ENCODE data around the gene COL6A1. TPM values are rescaled to one million over a fixed set of nuclear protein-coding genes. Genes with fewer than 3 reads are reported as not detected.

Gene COL6A1
- total RNA-seq, 1 donor from 2014 or later = 12.9 TPM

- no peaks in the 10 kb centered on the region for H3K36me3 ChIP-seq (ENCODE audit: control insufficient read depth, insufficient read depth, low read length)
- DNase-seq (ENCODE audit: low read depth) (no peak), FAIRE-seq (no peak)
- H3K27me3 ChIP-seq (ENCODE audit: control insufficient read depth, insufficient read depth, low read length) = no peaks in the 10 kb centered on the region
- TF ChIP-seq, protein P1, sequence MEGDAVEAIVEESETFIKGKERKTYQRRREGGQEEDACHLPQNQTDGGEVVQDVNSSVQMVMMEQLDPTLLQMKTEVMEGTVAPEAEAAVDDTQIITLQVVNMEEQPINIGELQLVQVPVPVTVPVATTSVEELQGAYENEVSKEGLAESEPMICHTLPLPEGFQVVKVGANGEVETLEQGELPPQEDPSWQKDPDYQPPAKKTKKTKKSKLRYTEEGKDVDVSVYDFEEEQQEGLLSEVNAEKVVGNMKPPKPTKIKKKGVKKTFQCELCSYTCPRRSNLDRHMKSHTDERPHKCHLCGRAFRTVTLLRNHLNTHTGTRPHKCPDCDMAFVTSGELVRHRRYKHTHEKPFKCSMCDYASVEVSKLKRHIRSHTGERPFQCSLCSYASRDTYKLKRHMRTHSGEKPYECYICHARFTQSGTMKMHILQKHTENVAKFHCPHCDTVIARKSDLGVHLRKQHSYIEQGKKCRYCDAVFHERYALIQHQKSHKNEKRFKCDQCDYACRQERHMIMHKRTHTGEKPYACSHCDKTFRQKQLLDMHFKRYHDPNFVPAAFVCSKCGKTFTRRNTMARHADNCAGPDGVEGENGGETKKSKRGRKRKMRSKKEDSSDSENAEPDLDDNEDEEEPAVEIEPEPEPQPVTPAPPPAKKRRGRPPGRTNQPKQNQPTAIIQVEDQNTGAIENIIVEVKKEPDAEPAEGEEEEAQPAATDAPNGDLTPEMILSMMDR (IDR thresholded peaks at IDR 0.05; ENCODE audit: insufficient read depth, low read length, severe bottlenecking) = no peak
- no peak overlapping the region for H3K4me3 ChIP-seq (ENCODE audit: low read depth, low read length)
Observed at GRCh38 chr21:46014828-46015227, 33.3 kb downstream of the COL6A1 start.

GRCh38 chr21:46017148-46017547 lies 35.6 kb downstream of the COL6A1 start:
- TF ChIP-seq, protein P1 (IDR thresholded peaks at IDR 0.05; ENCODE audit: insufficient read depth, low read length, severe bottlenecking) = no peak
- no peak overlapping the region for H3K4me3 ChIP-seq (ENCODE audit: low read depth, low read length)
- no peaks in the 10 kb centered on the region for H3K36me3 ChIP-seq (ENCODE audit: control insufficient read depth, insufficient read depth, low read length)
- no peaks in the 10 kb centered on the region for H3K27me3 ChIP-seq (ENCODE audit: control insufficient read depth, insufficient read depth, low read length)
- FAIRE-seq (no peak), DNase-seq (ENCODE audit: low read depth) (no peak)

DNA sequence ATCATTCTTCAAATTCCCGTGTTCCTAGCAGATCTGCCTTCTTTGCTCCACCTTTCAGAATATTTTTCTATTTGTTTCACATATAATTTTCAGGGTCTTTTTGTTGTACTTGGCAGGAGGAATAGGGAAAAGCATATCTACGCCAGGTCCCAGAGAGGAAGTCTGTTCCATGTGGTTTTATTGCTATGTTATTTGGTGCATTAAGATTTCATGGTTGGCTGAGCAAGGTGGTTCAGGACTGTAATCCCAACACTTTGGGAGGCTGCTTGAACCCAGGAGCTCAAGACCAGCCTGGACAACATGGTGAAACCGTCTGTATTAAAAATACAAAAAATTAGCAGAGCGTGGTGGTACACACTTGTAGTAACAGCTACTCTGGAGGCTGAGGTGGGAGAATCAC lies 36.1 kb downstream of the COL6A1 start:
- no peak overlapping the region for H3K4me3 ChIP-seq (ENCODE audit: low read depth, low read length)
- H3K27me3 ChIP-seq (ENCODE audit: control insufficient read depth, insufficient read depth, low read length) = no peaks in the 10 kb centered on the region
- no peak for FAIRE-seq
- no peaks in the 10 kb centered on the region for H3K36me3 ChIP-seq (ENCODE audit: control insufficient read depth, insufficient read depth, low read length)
- no peak for DNase-seq (ENCODE audit: low read depth)
- TF ChIP-seq, protein P1 (IDR thresholded peaks at IDR 0.05; ENCODE audit: insufficient read depth, low read length, severe bottlenecking) = no peak

GRCh38 chr21:46018615-46019014 lies 37.0 kb downstream of the COL6A1 start:
- TF ChIP-seq, protein P1 (IDR thresholded peaks at IDR 0.05; ENCODE audit: insufficient read depth, low read length, severe bottlenecking) = no peak
- no peak for FAIRE-seq
- H3K4me3 ChIP-seq (ENCODE audit: low read depth, low read length) = no peak overlapping the region
- no peaks in the 10 kb centered on the region for H3K36me3 ChIP-seq (ENCODE audit: control insufficient read depth, insufficient read depth, low read length)
- no peak for DNase-seq (ENCODE audit: low read depth)
- H3K27me3 ChIP-seq (ENCODE audit: control insufficient read depth, insufficient read depth, low read length) = no peaks in the 10 kb centered on the region

DNA sequence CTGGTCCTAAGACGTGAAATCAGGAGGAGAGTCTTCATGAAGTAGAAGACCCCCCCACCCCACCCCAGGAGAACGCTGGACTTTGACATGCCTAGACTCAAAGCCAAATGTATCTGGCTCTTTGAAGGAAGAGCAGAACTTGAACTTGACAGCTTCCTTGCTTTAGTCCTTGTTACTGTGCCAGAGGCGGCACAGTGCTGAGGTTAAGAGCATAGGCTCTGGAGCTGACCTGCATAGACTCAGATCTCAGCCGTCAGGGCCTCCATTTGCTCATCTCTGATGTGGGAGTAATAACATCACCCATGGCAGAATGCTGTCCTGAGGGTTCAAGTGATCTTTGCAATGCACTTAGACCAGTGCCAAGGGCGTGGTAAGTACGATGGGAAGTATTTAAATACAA lies 39.0 kb downstream of the COL6A1 start:
- DNase-seq (ENCODE audit: low read depth) (no peak), FAIRE-seq (no peak)
- TF ChIP-seq, protein P1 (IDR thresholded peaks at IDR 0.05; ENCODE audit: insufficient read depth, low read length, severe bottlenecking) = no peak
- Histone ChIP-seq H3K36me3 (ENCODE audit: control insufficient read depth, insufficient read depth, low read length) (no peaks in the 10 kb centered on the region), H3K4me3 (ENCODE audit: low read depth, low read length) (no peak overlapping the region), H3K27me3 (ENCODE audit: control insufficient read depth, insufficient read depth, low read length) (no peaks in the 10 kb centered on the region)

DNA sequence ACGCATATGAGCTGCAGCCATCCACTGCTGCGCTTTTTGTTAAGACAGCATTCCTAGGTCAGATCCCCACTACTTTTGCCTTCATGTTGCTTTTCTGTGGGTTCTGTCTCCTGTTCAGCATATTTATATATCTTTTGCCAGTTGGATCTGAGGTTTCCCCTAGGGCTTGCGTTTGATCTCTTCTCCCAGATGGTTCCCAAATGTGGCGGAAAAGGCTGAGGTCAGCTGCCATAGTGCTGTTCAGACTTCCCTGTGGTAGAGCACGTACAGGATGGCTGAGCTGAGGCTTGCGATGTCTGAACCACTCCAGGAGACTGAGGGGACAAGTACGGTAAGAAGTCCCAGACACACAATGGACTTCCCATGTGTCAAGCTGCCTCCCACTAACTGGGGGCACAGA lies 39.8 kb downstream of the COL6A1 start:
- Histone ChIP-seq H3K4me3 (ENCODE audit: low read depth, low read length) (no peak overlapping the region), H3K27me3 (ENCODE audit: control insufficient read depth, insufficient read depth, low read length) (no peaks in the 10 kb centered on the region), H3K36me3 (ENCODE audit: control insufficient read depth, insufficient read depth, low read length) (no peaks in the 10 kb centered on the region)
- FAIRE-seq (no peak), DNase-seq (ENCODE audit: low read depth) (no peak)
- TF ChIP-seq, protein P1 (IDR thresholded peaks at IDR 0.05; ENCODE audit: insufficient read depth, low read length, severe bottlenecking) = no peak

Measured in bronchial epithelial cell (primary cell).